ENCODE results near the gene SLIRP. TPM values are rescaled to one million over a fixed set of nuclear protein-coding genes. Genes with fewer than 3 reads are reported as not detected.
A peak's percentile ranks its signal among the peaks of the same experiment; 100 is the strongest.

The SLIRP gene
- total RNA-seq, 1 experiment from 2014 or later = 162 TPM

DNA sequence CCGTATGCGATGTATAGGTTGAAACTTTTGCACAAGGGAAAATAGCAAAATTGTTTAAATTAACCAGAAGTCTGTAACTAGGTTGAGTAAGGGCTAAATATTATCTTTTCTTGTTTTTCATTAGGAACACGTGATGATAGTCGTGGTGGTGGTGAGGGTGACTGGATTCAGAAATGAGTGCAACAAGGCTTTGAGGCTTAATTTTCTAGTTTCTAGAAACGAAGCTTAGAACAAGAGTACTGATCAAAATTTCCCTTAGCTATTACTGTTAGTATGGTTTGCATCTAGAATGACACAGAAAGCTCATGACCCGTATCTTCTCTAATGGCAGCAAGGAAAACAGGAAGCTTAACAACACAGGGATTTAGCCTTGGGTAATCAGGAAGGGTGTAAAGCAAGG is 7.0 kb downstream of the SLIRP start:
- ATAC-seq (no peak), DNase-seq (ENCODE audit: low read depth, low spot score) (no peak)
- intact Hi-C loops (cut with micrococcal nuclease; ENCODE audit: unreplicated experiment) (no loop called here), in situ Hi-C loops (cut with HindIII; ENCODE audit: low pct_unique_long_range_greater_than_20kb, low sequenced_read_pairs) (no loop called here)
- H3K36me3 ChIP-seq (ENCODE audit: control insufficient read depth, insufficient read depth, low read length) = peaks cover 19% of the 10 kb centered on the region
- H3K27ac ChIP-seq (ENCODE audit: low read length) = no peak overlapping the region
- ChIA-PET POLR2A (interaction anchor here (0.6 kb wide), 1 partner anchor 394 kb away, joined by 5 read pairs; the partner anchor contains the start of genes GSTZ1 and POMT2), CTCF (no interaction called here)
- no peaks in the 10 kb centered on the region for H3K27me3 ChIP-seq (ENCODE audit: control insufficient read depth, insufficient read depth, low read length)
- TF ChIP-seq, protein P1, sequence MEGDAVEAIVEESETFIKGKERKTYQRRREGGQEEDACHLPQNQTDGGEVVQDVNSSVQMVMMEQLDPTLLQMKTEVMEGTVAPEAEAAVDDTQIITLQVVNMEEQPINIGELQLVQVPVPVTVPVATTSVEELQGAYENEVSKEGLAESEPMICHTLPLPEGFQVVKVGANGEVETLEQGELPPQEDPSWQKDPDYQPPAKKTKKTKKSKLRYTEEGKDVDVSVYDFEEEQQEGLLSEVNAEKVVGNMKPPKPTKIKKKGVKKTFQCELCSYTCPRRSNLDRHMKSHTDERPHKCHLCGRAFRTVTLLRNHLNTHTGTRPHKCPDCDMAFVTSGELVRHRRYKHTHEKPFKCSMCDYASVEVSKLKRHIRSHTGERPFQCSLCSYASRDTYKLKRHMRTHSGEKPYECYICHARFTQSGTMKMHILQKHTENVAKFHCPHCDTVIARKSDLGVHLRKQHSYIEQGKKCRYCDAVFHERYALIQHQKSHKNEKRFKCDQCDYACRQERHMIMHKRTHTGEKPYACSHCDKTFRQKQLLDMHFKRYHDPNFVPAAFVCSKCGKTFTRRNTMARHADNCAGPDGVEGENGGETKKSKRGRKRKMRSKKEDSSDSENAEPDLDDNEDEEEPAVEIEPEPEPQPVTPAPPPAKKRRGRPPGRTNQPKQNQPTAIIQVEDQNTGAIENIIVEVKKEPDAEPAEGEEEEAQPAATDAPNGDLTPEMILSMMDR (IDR thresholded peaks at IDR 0.05) = no peak
- no peak for TF ChIP-seq SIN3A (IDR thresholded peaks at IDR 0.05; ENCODE audit: borderline replicate concordance, insufficient read depth, low read depth, low read length)
- BruUV-seq (replicated peaks) = no TSS peak
- no peaks in the 10 kb centered on the region; the same call in 1 of the 2 replicates for H3K4me1 ChIP-seq (ENCODE audit: control insufficient read depth, insufficient read depth, low read length)
- no peak overlapping the region for H3K4me3 ChIP-seq (ENCODE audit: low read depth in 2 of 2, low read length in 2 of 2)
- H3K9me3 ChIP-seq (ENCODE audit: control insufficient read depth, insufficient read depth, low read depth, low read length) = no peaks in the 10 kb centered on the region

DNA sequence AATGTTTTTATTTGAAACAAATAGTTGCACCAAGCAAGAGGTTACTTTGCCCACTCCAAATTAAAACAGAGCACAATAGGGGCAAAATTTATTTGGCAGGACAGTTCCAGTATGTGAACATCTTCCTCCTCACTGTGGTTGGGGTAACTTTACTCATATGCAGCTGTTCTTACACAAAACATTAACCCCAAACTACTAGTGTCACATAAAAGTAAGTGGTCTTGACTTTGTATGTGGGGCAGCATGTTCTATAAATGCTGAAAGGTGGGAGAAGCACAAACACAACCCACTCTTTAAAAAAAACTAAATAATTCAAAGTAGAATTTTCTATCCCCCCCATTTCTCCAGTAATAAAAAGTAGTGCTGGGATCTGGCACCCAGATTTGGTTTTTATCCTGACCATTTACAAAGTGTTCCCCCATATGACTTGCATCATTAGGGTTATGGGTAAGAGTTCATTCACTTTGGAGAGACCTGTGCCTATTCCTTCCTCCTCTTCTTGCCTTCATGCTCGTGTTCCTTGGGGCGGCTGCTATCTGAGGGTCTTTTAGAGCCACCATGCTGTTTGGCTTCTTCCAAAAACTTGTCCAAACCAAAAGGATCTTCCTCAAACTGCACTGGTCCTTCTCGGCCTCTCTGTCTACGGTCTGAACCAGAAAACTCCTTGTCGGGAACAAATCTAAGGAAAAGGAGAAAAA is 9.9 kb downstream of the SLIRP start:
- ChIA-PET CTCF (no interaction called here), POLR2A (interaction anchor here (0.6 kb wide), 2 partner anchors 10 to 109 kb away, joined by 7 to 8 read pairs; partner anchors contain the start of genes ALKBH1 and SLIRP)
- H3K9me3 ChIP-seq (ENCODE audit: control insufficient read depth, insufficient read depth, low read depth, low read length) = no peaks in the 10 kb centered on the region
- no peak overlapping the region for H3K4me3 ChIP-seq (ENCODE audit: low read depth in 2 of 2, low read length in 2 of 2)
- DNase-seq (ENCODE audit: low read depth, low spot score) (no peak), ATAC-seq (no peak)
- TF ChIP-seq, protein P1 (IDR thresholded peaks at IDR 0.05) = no peak
- TF ChIP-seq, protein P2, sequence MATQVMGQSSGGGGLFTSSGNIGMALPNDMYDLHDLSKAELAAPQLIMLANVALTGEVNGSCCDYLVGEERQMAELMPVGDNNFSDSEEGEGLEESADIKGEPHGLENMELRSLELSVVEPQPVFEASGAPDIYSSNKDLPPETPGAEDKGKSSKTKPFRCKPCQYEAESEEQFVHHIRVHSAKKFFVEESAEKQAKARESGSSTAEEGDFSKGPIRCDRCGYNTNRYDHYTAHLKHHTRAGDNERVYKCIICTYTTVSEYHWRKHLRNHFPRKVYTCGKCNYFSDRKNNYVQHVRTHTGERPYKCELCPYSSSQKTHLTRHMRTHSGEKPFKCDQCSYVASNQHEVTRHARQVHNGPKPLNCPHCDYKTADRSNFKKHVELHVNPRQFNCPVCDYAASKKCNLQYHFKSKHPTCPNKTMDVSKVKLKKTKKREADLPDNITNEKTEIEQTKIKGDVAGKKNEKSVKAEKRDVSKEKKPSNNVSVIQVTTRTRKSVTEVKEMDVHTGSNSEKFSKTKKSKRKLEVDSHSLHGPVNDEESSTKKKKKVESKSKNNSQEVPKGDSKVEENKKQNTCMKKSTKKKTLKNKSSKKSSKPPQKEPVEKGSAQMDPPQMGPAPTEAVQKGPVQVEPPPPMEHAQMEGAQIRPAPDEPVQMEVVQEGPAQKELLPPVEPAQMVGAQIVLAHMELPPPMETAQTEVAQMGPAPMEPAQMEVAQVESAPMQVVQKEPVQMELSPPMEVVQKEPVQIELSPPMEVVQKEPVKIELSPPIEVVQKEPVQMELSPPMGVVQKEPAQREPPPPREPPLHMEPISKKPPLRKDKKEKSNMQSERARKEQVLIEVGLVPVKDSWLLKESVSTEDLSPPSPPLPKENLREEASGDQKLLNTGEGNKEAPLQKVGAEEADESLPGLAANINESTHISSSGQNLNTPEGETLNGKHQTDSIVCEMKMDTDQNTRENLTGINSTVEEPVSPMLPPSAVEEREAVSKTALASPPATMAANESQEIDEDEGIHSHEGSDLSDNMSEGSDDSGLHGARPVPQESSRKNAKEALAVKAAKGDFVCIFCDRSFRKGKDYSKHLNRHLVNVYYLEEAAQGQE (IDR thresholded peaks at IDR 0.05; ENCODE audit: insufficient read depth in 1 of 2, low read depth in 2 of 2, low read length in 1 of 2) = no peak
- TF ChIP-seq TCF7L2 (IDR thresholded peaks at IDR 0.05; ENCODE audit: low read depth, low read length) (no peak), POLR2AphosphoS5 (IDR thresholded peaks at IDR 0.05; ENCODE audit: low read depth, low read length) (no peak), SIN3A (IDR thresholded peaks at IDR 0.05; ENCODE audit: borderline replicate concordance, insufficient read depth, low read depth, low read length) (no peak)
- BruUV-seq (replicated peaks) = TSS peak; percentile 97
- no peaks in the 10 kb centered on the region for H3K4me1 ChIP-seq (ENCODE audit: control insufficient read depth, insufficient read depth, low read length)
- no peaks in the 10 kb centered on the region for H3K27me3 ChIP-seq (ENCODE audit: control insufficient read depth, insufficient read depth, low read length)
- peaks cover 27% of the 10 kb centered on the region for H3K36me3 ChIP-seq (ENCODE audit: control insufficient read depth, insufficient read depth, low read length)
- no peak overlapping the region for H3K27ac ChIP-seq (ENCODE audit: low read length)
- in situ Hi-C loops (cut with HindIII; ENCODE audit: low pct_unique_long_range_greater_than_20kb, low sequenced_read_pairs) (no loop called here), intact Hi-C loops (cut with micrococcal nuclease; ENCODE audit: unreplicated experiment) (no loop called here)

All from Panc1 (cell line).